ENCODE results near the gene SPRED1.

The SPRED1 gene

GRCh38 chr15:38252481-38253350 is at the start of gene SPRED1:
Gene SPRED1, plus strand, starts transcription at chr15:38252836. Its CDS starts 350 bp downstream, at chr15:38253186.
- no peak for TF ChIP-seq CTCF (IDR thresholded peaks at IDR 0.05; ENCODE audit: insufficient read depth, low read depth, low read length, missing control alignments)
- DNase-seq (ENCODE audit: low read depth), result peak; percentile 60
- H3K4me3 ChIP-seq (ENCODE audit: low read length), result peak within 1 kb of the TSS; percentile 70

GRCh38 chr15:38205526-38206272 is 46.9 kb upstream of the SPRED1 start:
- DNase-seq (ENCODE audit: low read depth), result peak; percentile 19
- no peak overlapping the region for H3K4me3 ChIP-seq (ENCODE audit: low read length)
- TF ChIP-seq CTCF (IDR thresholded peaks at IDR 0.05; ENCODE audit: insufficient read depth, low read depth, low read length, missing control alignments), result no peak

GRCh38 chr15:38207621-38208020 is 45.0 kb upstream of the SPRED1 start:
- no peak overlapping the region for H3K4me3 ChIP-seq (ENCODE audit: low read length)
- peak; percentile 87 for DNase-seq (ENCODE audit: low read depth)
- no peak for TF ChIP-seq CTCF (IDR thresholded peaks at IDR 0.05; ENCODE audit: insufficient read depth, low read depth, low read length, missing control alignments)

GRCh38 chr15:38208206-38208605 is 44.4 kb upstream of the SPRED1 start:
- DNase-seq (ENCODE audit: low read depth), result no peak
- H3K4me3 ChIP-seq (ENCODE audit: low read length), result no peak overlapping the region
- no peak for TF ChIP-seq CTCF (IDR thresholded peaks at IDR 0.05; ENCODE audit: insufficient read depth, low read depth, low read length, missing control alignments)

GRCh38 chr15:38208779-38209178 is 43.9 kb upstream of the SPRED1 start:
- H3K4me3 ChIP-seq (ENCODE audit: low read length), result no peak overlapping the region
- peak; percentile 20 for DNase-seq (ENCODE audit: low read depth)
- TF ChIP-seq CTCF (IDR thresholded peaks at IDR 0.05; ENCODE audit: insufficient read depth, low read depth, low read length, missing control alignments), result no peak

- DNase-seq (ENCODE audit: low read depth), result no peak
- H3K4me3 ChIP-seq (ENCODE audit: low read length), result no peak overlapping the region
- no peak for TF ChIP-seq CTCF (IDR thresholded peaks at IDR 0.05; ENCODE audit: insufficient read depth, low read depth, low read length, missing control alignments)
These were observed 41.4 kb upstream of the SPRED1 start for GRCh38 chr15:38211249-38211648.

Data from epithelial cell of esophagus (primary cell).